Measurements from ENCODE around the gene TSC22D2.

Gene TSC22D2

DNA sequence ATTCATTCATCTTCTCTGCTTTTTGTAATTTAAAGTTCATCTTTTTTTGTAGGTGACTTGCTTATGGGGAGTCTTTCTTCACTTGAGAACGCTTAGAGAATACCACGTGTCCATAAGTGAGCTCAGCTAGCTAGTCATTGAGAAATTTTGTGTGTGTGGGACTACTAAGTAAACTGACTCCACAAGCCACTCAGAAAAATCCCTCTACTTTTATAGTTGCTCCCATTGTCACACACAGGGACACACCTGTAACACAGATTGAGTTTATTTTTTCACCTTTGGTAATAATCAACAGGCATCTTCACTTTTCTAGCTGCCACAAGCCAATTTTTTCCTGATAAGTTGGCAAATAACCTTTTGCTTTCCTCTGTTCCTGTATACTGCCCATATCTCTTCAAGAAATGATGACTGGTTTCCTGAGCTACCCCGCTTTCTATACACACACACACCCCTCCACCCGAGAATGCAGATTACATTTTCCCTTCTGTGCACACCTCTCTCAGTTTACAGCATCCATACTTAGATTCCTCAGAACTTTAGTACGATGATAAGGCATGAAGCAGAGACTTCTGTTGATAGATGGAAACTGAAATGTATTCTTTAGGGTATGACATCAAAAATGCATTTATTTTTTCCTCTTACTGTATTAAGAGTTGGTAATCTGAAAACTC is 4.6 kb downstream of the TSC22D2 start:
- DNase-seq, result peak; percentile 69 to 80

- DNase-seq, result peak; percentile 32 to 49
Measured at GRCh38 chr3:150414258-150414657, 6.2 kb downstream of the TSC22D2 start.

- no peak for DNase-seq
Measured at GRCh38 chr3:150414959-150415358, 6.9 kb downstream of the TSC22D2 start.

DNA sequence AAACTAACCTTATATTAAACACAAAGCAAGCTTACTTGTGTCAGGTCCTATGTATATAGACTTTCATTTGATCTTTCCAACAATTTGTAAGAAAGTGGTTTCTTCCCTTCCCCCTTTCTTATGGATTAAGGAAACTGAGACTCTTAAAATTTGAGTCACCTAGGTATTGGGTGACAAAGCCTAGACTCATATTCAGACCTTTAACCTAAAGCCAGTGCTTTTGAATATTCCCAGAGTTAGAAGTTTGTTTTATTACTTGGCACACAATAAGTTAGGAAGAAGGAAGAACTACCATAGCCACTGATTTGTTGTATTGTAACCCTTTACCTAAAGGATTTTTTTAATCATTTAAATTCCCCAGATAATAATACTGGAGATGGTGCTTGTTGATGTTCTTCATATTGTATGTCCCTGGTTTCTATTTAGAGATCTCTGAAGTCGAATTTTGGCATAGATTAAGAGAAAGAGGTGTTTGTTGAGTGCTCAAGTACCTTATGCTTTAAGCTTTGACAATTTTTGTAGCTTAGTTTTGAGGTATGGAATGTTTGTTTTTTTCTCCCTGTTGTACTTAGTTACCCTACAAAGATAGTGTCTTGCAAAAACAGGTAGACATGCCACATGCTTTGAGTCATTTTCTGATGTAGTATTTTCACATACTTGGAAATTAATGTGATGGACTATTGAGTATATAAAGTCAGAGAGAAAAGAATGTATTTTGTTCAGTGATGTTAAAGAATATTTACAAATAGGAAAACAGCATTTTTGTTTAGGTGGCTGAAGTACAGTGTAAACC is 11.2 kb downstream of the TSC22D2 start:
- no peak for DNase-seq

- DNase-seq, result no peak
Measured at GRCh38 chr3:150419959-150420358, 11.9 kb downstream of the TSC22D2 start.

DNA sequence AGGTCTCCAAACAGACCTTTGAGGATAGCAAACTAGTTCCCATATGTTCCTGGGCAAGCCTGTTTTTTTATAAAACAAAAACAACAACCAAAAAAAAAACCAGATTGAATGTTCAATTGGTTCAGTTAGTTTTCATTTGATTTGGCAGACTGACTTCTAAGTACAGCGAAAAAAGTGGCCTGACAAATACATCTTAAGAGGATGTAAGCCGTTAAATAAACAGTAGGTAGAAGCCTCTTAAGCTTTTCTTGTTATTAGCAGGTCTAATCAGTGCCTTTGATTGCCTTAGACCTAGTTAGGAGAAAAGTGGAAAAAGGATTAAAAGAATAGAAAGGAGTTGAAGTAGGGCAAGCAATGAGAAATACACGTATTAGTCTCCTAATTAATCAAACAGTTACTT is 13.2 kb downstream of the TSC22D2 start:
- no peak for DNase-seq

GRCh38 chr3:150421799-150422548 is 13.9 kb downstream of the TSC22D2 start:
- DNase-seq, result no peak

DNA sequence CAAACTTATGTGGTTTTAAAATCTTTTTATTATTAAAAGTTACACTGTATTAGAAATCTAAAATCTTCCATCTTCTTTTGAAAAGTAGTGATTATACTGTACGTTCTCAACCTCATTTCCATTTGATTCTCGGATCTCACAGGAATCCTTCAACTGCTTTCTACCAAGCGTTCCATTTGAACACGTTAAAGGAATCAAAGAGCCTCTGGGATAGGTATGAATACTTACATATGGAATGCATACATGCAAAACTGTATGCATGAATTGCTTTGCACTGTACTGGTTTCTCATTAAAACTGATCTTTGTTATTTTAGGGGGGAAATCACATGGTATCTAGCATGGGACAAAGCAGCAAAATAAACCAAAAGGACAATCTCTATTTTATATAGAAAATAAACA is 14.8 kb downstream of the TSC22D2 start:
- no peak for DNase-seq

DNA sequence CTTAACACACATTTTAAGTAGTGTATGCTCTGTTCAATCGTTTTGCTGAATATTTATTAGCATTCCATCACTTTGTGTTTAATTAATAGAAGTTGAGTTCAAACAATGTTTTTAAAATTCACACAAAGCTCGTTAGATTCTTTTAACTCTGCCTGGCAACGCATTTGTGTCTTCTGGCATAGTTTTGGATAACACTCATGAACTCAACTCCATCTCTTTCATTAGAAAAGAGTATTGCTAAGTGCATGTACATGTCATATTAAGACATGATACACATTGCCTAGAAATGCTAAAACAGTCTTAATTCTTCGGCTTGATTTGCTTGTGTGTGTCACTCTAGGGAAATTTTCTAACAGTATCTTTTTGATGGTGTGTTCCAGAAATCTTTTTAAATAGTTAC is 15.7 kb downstream of the TSC22D2 start:
- DNase-seq, result no peak

DNA sequence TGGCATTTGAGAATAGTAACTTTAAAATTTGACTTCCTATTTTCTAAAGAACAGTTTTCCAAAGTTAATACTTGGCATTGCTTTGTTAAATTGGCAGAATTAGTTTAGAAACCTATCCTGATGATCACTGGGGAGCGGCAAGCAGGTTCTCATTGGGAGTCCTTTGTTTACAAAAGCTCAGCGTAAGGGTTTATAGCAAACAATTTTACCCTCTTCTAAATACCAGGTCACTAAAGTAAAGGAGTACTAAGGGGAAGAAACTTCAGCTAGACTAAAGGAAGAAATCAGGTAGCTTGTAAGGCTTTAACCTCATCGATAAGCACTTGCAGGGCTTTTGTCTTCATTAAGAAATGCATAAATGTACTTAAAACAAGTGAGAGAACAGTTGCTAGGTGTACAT is 18.2 kb downstream of the TSC22D2 start:
- DNase-seq, result no peak

DNA sequence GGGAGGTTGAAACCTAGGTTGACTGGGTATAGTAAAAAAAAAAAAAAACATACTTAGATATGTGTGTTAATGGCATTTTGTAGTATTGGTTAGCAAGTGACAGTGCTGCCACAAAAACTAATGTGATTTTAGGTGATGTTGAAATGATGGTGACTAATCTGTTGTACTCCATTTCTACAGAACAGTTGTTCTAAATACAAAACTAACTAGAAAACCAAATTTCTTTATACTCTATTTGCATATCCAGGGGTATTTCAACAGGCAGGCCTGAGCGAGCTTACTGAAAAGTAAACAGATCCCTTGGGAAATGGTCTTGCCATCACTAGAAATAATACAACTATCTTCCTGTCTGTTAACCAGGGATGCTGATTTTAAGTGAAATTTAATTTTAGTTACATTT is 20.5 kb downstream of the TSC22D2 start:
- no peak for DNase-seq

GRCh38 chr3:150429767-150430671 is 21.9 kb downstream of the TSC22D2 start:
- DNase-seq, result no peak

DNA sequence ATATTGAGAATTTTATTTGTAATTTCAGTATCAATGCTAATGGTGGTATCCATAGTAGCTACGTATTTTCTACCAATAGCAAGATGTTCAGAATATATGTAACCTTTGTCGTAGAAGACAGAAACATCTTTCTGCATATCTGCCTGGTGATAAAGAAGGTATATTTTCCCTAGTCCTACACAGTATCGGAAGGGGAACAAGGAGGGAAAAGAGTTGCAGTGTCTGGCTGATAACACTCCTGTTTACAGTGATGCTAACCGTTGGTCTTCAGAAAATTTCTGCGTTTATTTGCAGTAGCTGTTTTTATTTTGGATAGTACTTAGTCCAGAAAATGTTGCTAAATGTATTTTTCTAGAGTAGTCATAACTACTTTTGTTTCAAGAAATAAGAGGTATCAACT is 25.2 kb downstream of the TSC22D2 start:
- DNase-seq, result no peak

- no peak for DNase-seq
Measured at GRCh38 chr3:150434234-150434633, 26.1 kb downstream of the TSC22D2 start.

- no peak for DNase-seq
Measured at GRCh38 chr3:150436161-150436560, 28.1 kb downstream of the TSC22D2 start.

DNA sequence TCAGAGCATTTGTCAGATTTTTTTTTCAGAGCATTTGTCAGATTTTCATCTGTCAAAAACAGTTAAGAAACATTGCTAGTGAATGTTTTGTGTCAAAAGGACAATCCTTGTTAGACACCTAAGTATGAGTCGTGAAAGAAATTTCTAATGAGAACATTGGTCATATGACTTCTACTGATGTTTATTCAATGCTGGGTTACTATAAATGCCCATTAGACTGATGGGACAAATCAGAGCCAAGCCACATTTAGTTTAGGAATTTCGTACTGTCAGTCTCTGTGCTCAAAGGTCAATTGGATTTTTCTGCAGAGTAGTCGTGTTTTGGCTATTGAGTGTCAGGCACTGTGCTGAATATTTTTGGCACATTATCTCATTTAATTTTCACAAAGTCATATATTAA is 31.6 kb downstream of the TSC22D2 start:
- DNase-seq, result no peak

GRCh38 chr3:150443331-150443741 is 35.2 kb downstream of the TSC22D2 start:
- DNase-seq, result no peak

DNA sequence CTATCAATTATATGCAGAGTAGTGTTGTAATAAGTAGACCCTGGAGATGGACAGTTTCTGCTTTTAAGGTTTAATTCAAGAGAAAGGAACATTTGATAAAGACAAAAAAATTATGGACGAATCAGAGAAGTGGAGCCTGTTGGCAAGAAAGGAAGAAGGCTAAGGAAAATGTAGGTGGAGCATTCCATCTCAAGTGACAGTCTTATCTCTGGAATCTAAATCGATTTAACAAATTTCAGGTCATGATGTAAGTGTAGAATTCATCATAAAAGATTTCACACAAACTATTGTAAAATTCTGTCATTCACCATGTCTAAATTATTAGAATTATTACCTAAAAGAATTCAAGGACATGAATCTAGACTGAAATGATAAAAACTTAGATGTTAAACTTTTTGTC is 36.3 kb downstream of the TSC22D2 start:
- no peak for DNase-seq

GRCh38 chr3:150446470-150446977 is 38.4 kb downstream of the TSC22D2 start:
- no peak for DNase-seq

- no peak for DNase-seq
Measured at GRCh38 chr3:150447084-150447483, 39.0 kb downstream of the TSC22D2 start.

GRCh38 chr3:150447631-150448465 is 39.8 kb downstream of the TSC22D2 start:
- no peak for DNase-seq

All from AML-193 (cell line).